ENCODE measurements around the gene KCNJ9. TPM values are rescaled to one million over a fixed set of nuclear protein-coding genes. Genes with fewer than 3 reads are reported as not detected.

KCNJ9 gene
- total and polyA plus RNA-seq, 2 donors (not counting 1 experiment from before 2014, with no cell fraction given): not detected

DNA sequence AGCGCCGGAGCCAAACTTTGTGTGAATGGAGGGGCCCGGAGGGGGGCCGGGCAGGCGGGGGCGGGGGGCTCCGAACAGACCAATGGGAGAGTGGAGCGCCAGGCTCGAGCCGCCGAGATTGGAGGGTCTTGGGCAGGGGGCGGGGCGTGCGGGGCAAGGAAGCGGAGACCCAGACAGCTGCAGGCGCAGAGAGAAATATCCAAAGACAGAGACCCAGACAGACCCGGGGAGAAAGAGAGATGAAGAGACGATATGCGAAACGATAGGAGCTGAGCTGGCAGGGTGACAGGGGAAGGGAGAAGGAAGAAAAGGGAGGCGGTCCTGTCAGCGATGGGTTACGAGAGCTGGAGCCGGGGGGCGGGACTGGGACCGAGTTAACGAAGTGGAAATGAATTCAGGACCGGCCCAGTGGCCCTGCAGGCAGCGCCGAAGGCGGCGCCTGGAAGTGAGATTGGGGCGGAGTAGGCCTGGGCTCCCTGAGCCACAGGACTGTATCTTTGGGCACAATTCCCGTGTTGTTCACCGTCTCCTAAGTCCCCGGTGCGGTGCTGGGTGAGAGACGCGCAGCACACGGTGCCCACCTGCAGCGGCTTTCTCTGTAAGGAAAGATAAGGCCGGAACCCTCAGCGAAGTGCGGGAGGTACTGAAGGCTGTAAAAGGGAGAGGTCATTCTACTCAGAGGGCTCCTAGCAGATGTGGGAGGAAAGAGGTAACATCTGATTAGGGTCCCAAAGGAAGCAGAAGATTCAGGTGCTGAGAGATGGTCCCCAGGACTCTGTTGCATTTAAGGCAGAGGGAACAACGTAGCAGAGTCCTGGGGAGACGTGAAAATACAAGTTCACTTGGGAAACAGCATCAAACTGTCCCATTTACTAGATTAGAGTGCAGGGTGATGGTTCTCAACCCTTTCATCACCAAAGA lies 10.8 kb upstream of the KCNJ9 start:
- peaks cover 11 to 12% of the 10 kb centered on the region in 2 donors for H3K4me1 ChIP-seq (ENCODE audit: control insufficient read depth in 2 of 2, insufficient read depth in 2 of 2, low read length in 2 of 2)
- peak overlapping the region; percentile 62 for H3K9ac ChIP-seq (ENCODE audit: low read length)
- no peaks in the 10 kb centered on the region for H3K9me3 ChIP-seq (ENCODE audit: control extremely low read depth in 1 of 3, control insufficient read depth in 2 of 3, insufficient read depth in 1 of 3, low read length in 2 of 3)
- Mint-ChIP-seq H3K27me3 (peaks cover 56% of the 10 kb centered on the region), H3K4me3 (peak overlapping the region; percentile 90), H3K4me1 (peaks cover 12% of the 10 kb centered on the region), H3K27ac (no peak overlapping the region), H3K9me3 (ENCODE audit: insufficient read depth) (no peaks in the 10 kb centered on the region)
- DNase-seq (peak; percentile 81), ATAC-seq (ENCODE audit: low read depth) (peak; percentile 98)
- TF ChIP-seq EZH2 (IDR thresholded peaks at IDR 0.05; ENCODE audit: borderline replicate concordance, insufficient read depth, low read depth, low read length, poor library complexity, severe bottlenecking) (no peak), CTCF (IDR thresholded peaks at IDR 0.05) (no peak)
- H3K27me3 ChIP-seq (replicated peaks in 1 of 4; ENCODE audit: control extremely low read depth in 1 of 4, control insufficient read depth in 3 of 4, insufficient read depth in 4 of 4, low read length in 3 of 4): peaks cover 0 to 32% (median 19%) of the 10 kb centered on the region in 4 experiments
- CTCF ChIA-PET: interaction anchor here (0.7 to 3.7 kb wide), 6 partner anchors 8 to 31 kb away, joined by 3 to 27 read pairs (median 6); no protein-coding TSS in a partner anchor
- peak overlapping the region in 4 of 5 experiments; percentile 48 to 63 (median 60) for H3K4me3 ChIP-seq (ENCODE audit: control extremely low read depth in 1 of 5, extremely low read depth in 1 of 5, insufficient read depth in 1 of 5, low read depth in 2 of 5, low read length in 4 of 5)
- H3K79me2 ChIP-seq (ENCODE audit: control insufficient read depth, insufficient read depth, low read length): no peaks in the 10 kb centered on the region
- H3K36me3 ChIP-seq (replicated peaks in 1 of 2; ENCODE audit: control extremely low read depth in 1 of 2, control insufficient read depth in 1 of 2, extremely low read depth in 1 of 2, insufficient read depth in 2 of 2, low read length in 1 of 2): no peaks in the 10 kb centered on the region
- H4K20me1 ChIP-seq (ENCODE audit: control insufficient read depth, insufficient read depth, low read length, poor library complexity, severe bottlenecking): no peaks in the 10 kb centered on the region
- POLR2A ChIA-PET: interaction anchor here (0.6 kb wide), 1 partner anchor 132 kb away, joined by 3 read pairs; no protein-coding TSS in a partner anchor
- H3K27ac ChIP-seq (ENCODE audit: low read length in 2 of 2): no peak overlapping the region
- H3K4me2 ChIP-seq (replicated peaks; ENCODE audit: low read depth, low read length, poor library complexity, severe bottlenecking): peak overlapping the region; percentile 87
- intact Hi-C loops (cut with micrococcal nuclease): loop anchor here (2.0 kb wide), 2 partner anchors 24 to 28 kb away; partner anchors contain the start of gene IGSF8
- WGBS (ENCODE audit: insufficient coverage): under 1% methylated on average over 37 of the region's 46 CpGs
- peak overlapping the region; percentile 77 for H2AFZ ChIP-seq (ENCODE audit: insufficient read depth, low read depth, low read length, poor library complexity, severe bottlenecking)
